ENCODE data around the gene SNRPA. TPM values are rescaled to one million over a fixed set of nuclear protein-coding genes. Genes with fewer than 3 reads are reported as not detected.
A peak's percentile ranks its signal among the peaks of the same experiment; 100 is the strongest.

SNRPA gene
- total and polyA plus RNA-seq, 2 of the 8 experiments (the other 6 are each of a cell fraction or from before 2014, with no cell fraction given), result 201 to 202 TPM

DNA sequence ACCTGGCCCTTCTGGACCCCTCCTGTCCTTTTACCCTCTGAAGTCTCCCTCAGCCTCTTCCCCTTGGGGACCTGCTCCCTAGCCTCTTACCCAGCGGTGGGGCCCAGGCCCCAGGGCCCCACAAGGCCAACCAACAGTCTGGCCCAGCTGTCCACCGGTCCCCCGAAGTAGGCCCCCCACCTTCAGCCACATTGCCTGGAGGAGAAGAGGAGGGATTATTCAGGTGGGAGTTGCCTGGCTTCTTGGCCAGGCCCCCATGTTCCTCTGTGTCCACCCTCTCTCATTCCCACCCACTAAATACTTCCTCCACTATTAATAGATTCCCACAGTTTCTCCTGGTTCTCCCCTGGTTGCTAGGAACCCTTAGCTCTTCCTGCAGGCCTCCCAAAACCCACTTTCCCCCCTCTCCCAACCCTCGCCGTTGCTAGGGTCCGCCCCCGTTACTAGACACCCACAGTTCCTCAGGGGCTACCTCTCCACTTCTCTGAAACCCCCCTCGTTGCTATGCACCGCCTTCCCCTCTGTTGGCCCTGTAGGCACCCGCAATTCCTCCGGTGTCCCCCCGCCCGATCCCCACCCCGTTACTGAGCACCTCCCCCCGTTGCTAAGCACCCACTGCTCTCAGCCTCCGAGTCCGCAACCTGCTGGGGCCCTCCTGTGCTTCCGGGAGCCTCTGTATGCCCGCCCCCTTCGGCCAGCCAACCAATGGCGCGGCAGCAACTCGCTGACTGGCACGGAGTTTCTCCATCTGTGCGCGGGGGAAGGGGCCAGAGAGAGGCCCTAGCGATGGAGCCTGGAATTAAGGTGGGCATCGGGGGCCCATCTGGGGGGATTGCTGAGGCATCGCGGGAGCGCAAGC, 36.3 kb upstream of the SNRPA start (continued):
- TF ChIP-seq ATF2 (IDR thresholded peaks at IDR 0.05; ENCODE audit: low read length) (no peak), CREB1 (IDR thresholded peaks at IDR 0.05) (0 out of 2 replicates have a peak, but pooled peaks have one; percentile 21), SP1 (IDR thresholded peaks at IDR 0.05; ENCODE audit: low read depth, low read length) (peak; percentile 84), EP300 (IDR thresholded peaks at IDR 0.05; ENCODE audit: borderline replicate concordance in 1 of 2, low read depth in 2 of 2, low read length in 2 of 2) (peak in 1 of 2 experiments; percentile 12; a peak in 1 of 3 replicates), SP2 (IDR thresholded peaks at IDR 0.05; ENCODE audit: low read length) (peak; percentile 56)

All from H1 (cell line).